Neural cell (in vitro differentiated cells): ENCODE measurements around the gene C1orf141. TPM values are rescaled to one million over a fixed set of nuclear protein-coding genes. Genes with fewer than 3 reads are reported as not detected.

ENCODE experiments used
- H2AFZ ChIP-seq: fragments of 200-600, 300-800 bp; sonication (generic), shearing (Covaris generic); 2 replicates; pipeline ENCODE4 v1.6.0; 2014; ENCODE audit warnings: low read depth, mild to moderate bottlenecking, antibody characterized with exemption, low read length, moderate library complexity
- H3F3A ChIP-seq: fragments of 200-600 bp; shearing (Covaris generic); 2 replicates; pipeline ENCODE4 v1.6.1; 2016; ENCODE audit warnings: mild to moderate bottlenecking, moderate library complexity, mixed read lengths, antibody characterized with exemption, low read length; ENCODE audit not compliant: insufficient read depth, poor library complexity, severe bottlenecking
- H3K27ac ChIP-seq: fragments of 200-600, 300-800 bp; sonication (generic), shearing (Covaris generic); 2 replicates; pipeline ENCODE4 v1.5.1; 2014; ENCODE audit warnings: mild to moderate bottlenecking, low read length, moderate library complexity
- H3K27me3 ChIP-seq: fragments of 300-800, 200-600 bp; sonication (generic), shearing (Covaris generic); 2 replicates; pipeline ENCODE4 v1.6.0; 2014; ENCODE audit warnings: mild to moderate bottlenecking, low read depth, low read length, moderate library complexity; ENCODE audit not compliant: insufficient read depth
- H3K36me3 ChIP-seq: fragments of 300-800, 200-600 bp; sonication (generic), shearing (Covaris generic); 2 replicates; pipeline ENCODE4 v1.5.1; 2014; ENCODE audit warnings: mild to moderate bottlenecking, antibody characterized with exemption, low read length, moderate library complexity; ENCODE audit not compliant: insufficient read depth
- H3K4me2 ChIP-seq: fragments of 300-800, 200-600 bp; sonication (generic), shearing (Covaris generic); 2 replicates; pipeline ENCODE4 v1.6.0; 2014; ENCODE audit warnings: mild to moderate bottlenecking, low read length
- H3K4me3 ChIP-seq: fragments of 300-800, 200-600 bp; sonication (generic), shearing (Covaris generic); 2 replicates; pipeline ENCODE4 v1.5.1; 2014; ENCODE audit warnings: mild to moderate bottlenecking, low read length, moderate library complexity
- H3K79me2 ChIP-seq: fragments of 200-600 bp; shearing (Covaris generic); replicated peaks from 2 replicates; pipeline ENCODE4 v1.6.0; 2014; ENCODE audit warnings: mild to moderate bottlenecking, low read length, moderate library complexity; ENCODE audit not compliant: insufficient read depth
- H3K9ac ChIP-seq: fragments of 300-800, 200-600 bp; sonication (generic), shearing (Covaris generic); 2 replicates; pipeline ENCODE4 v1.6.1; 2016; ENCODE audit warnings: mild to moderate bottlenecking, low read length, mixed read lengths
- H3K9me2 ChIP-seq: fragments of 200-600 bp; shearing (Covaris generic); 2 replicates; pipeline ENCODE4 v1.6.1; 2016; ENCODE audit warnings: mild to moderate bottlenecking, low read length, mixed read lengths; ENCODE audit not compliant: insufficient read depth
- H3K9me3 ChIP-seq: fragments of 200-600, 300-800 bp; sonication (generic), shearing (Covaris generic); 2 replicates; pipeline ENCODE4 v1.6.1; 2016; ENCODE audit warnings: mild to moderate bottlenecking, mixed run types, low read length, moderate library complexity, mixed read lengths
- H4K20me1 ChIP-seq: fragments of 200-600 bp; shearing (Covaris generic); 2 replicates; pipeline ENCODE4 v1.6.1; 2016; ENCODE audit warnings: mild to moderate bottlenecking, mixed run types; ENCODE audit not compliant: insufficient read depth
- CTCF ChIP-seq: fragments of 450-650 bp; IDR thresholded peaks from 2 replicates; pipeline ENCODE4 v1.5.1; 2014; ENCODE audit warnings: antibody characterized with exemption, mild to moderate bottlenecking, moderate library complexity; ENCODE audit not compliant: poor library complexity, severe bottlenecking
- EP300 ChIP-seq: fragments of 450-650 bp; conservative IDR thresholded peaks from 2 replicates; pipeline ENCODE4 v1.6.1; 2014; ENCODE audit warnings: antibody characterized with exemption, mild to moderate bottlenecking, moderate library complexity; ENCODE audit not compliant: poor library complexity, severe bottlenecking
- EZH2 ChIP-seq: fragments of 200-600, 300-800 bp; shearing (Covaris generic), sonication (generic); IDR thresholded peaks from 2 replicates; pipeline ENCODE4 v1.6.1; 2014; ENCODE audit warnings: antibody characterized with exemption, low read length, borderline replicate concordance, mild to moderate bottlenecking; ENCODE audit not compliant: insufficient read depth, poor library complexity, severe bottlenecking
- MXI1 ChIP-seq: fragments of 450-650 bp; conservative IDR thresholded peaks from 2 replicates; pipeline ENCODE4 v1.6.1; 2014; ENCODE audit warnings: antibody characterized with exemption, mild to moderate bottlenecking; ENCODE audit not compliant: poor library complexity, severe bottlenecking
- POLR2AphosphoS5 ChIP-seq: IDR thresholded peaks from 2 replicates; pipeline ENCODE4 v1.6.1; 2012
- RAD21 ChIP-seq: fragments of 450-650 bp; conservative IDR thresholded peaks from 2 replicates; pipeline ENCODE4 v1.6.1; 2014; ENCODE audit warnings: antibody characterized with exemption, mild to moderate bottlenecking, moderate library complexity
- REST ChIP-seq: IDR thresholded peaks from 2 replicates; pipeline ENCODE4 v1.6.1; 2012; ENCODE audit warnings: borderline replicate concordance
- SMC3 ChIP-seq: fragments of 450-650 bp; conservative IDR thresholded peaks from 2 replicates; pipeline ENCODE4 v1.6.1; 2014; ENCODE audit warnings: antibody characterized with exemption, mild to moderate bottlenecking, moderate library complexity; ENCODE audit not compliant: poor library complexity
- TAF1 ChIP-seq: IDR thresholded peaks from 2 replicates; pipeline ENCODE4 v1.6.1; 2012; ENCODE audit warnings: low read depth
- polyA plus RNA-seq: library from polyadenylated mRNA; depleted of rRNA; stranded (reverse); fragments of >200 nt; gene quantifications from 2 replicates; pipeline ENCODE4 v1.2.3, GENCODE V29; 2014

Gene C1orf141
- polyA plus RNA-seq, 1 donor from 2014 or later: not detected

GRCh38 chr1:67165468-67166041 is 30.8 kb upstream of the C1orf141 start:
- no peak overlapping the region for H3K4me2 ChIP-seq
- TF ChIP-seq REST: no peak
- H3K9ac ChIP-seq: no peak overlapping the region
- H3K27me3 ChIP-seq: no peaks in the 10 kb centered on the region
- H3K36me3 ChIP-seq: no peaks in the 10 kb centered on the region
- H2AFZ ChIP-seq: no peak overlapping the region
- H3K9me3 ChIP-seq: no peaks in the 10 kb centered on the region
- H3F3A ChIP-seq: no peaks in the 10 kb centered on the region
- H3K4me3 ChIP-seq: no peak overlapping the region
- no peak overlapping the region for H3K27ac ChIP-seq
- H4K20me1 ChIP-seq: no peaks in the 10 kb centered on the region
- H3K9me2 ChIP-seq: no peaks in the 10 kb centered on the region
- H3K79me2 ChIP-seq: no peaks in the 10 kb centered on the region

- Histone ChIP-seq H3K79me2 (no peaks in the 10 kb centered on the region), H3K9me2 (no peaks in the 10 kb centered on the region), H2AFZ (no peak overlapping the region), H4K20me1 (no peaks in the 10 kb centered on the region), H3F3A (no peaks in the 10 kb centered on the region), H3K9me3 (no peaks in the 10 kb centered on the region), H3K27me3 (no peaks in the 10 kb centered on the region), H3K4me3 (no peak overlapping the region), H3K36me3 (no peaks in the 10 kb centered on the region), H3K9ac (no peak overlapping the region), H3K4me2 (no peak overlapping the region), H3K27ac (no peak overlapping the region)
- no peak for TF ChIP-seq REST
- TF ChIP-seq SMC3: no peak
- TF ChIP-seq EZH2: no peak
- TF ChIP-seq RAD21: no peak
- no peak for TF ChIP-seq EP300
- TF ChIP-seq POLR2AphosphoS5: no peak
- no peak for TF ChIP-seq TAF1
- TF ChIP-seq MXI1: no peak
- TF ChIP-seq CTCF: no peak
These were observed 28.2 kb upstream of the C1orf141 start for GRCh38 chr1:67162954-67163353.
